Epithelial cell of proximal tubule (primary cell): ENCODE results near the gene ASCC1. TPM values are rescaled to one million over a fixed set of nuclear protein-coding genes. Genes with fewer than 3 reads are reported as not detected.

Experiments
- DNase-seq: peaks from one replicate; pipeline ENCODE4 v3.0.0-alpha.2; 2011; ENCODE audit warnings: low read depth
- H3K4me3 ChIP-seq: 2 replicates; pipeline ENCODE4 v1.5.1; 2011; ENCODE audit warnings: low read depth, mild to moderate bottlenecking, low read length
- CTCF ChIP-seq: conservative IDR thresholded peaks from 2 replicates; pipeline ENCODE4 v1.5.1; 2012; ENCODE audit warnings: low read depth, mild to moderate bottlenecking, low read length
- total RNA-seq: library from RNA; depleted of rRNA; stranded (reverse); fragments of >200 nt; gene quantifications from 2 replicates; pipeline ENCODE4 v1.2.3, GENCODE V29; 2015

The ASCC1 gene
- total RNA-seq, 1 donor from 2014 or later, result 21.4 TPM

GRCh38 chr10:72058989-72059842, 156.9 kb downstream of the ASCC1 start:
- H3K4me3 ChIP-seq, result no peak overlapping the region
- DNase-seq, result no peak
- no peak for TF ChIP-seq CTCF

GRCh38 chr10:72058347-72058898, 157.7 kb downstream of the ASCC1 start:
- no peak for DNase-seq
- no peak for TF ChIP-seq CTCF

GRCh38 chr10:72056932-72057751, 158.9 kb downstream of the ASCC1 start:
- no peak for DNase-seq
- TF ChIP-seq CTCF, result no peak
- H3K4me3 ChIP-seq, result no peak overlapping the region

More at GRCh38 chr10:72058347-72058898, 157.7 kb downstream of the ASCC1 start:
- H3K4me3 ChIP-seq, result no peak overlapping the region

- TF ChIP-seq CTCF, result no peak
- H3K4me3 ChIP-seq, result no peak overlapping the region
- no peak for DNase-seq
These were observed 160.0 kb downstream of the ASCC1 start for GRCh38 chr10:72056113-72056512.

GRCh38 chr10:72053690-72054089, 162.4 kb downstream of the ASCC1 start:
- H3K4me3 ChIP-seq, result no peak overlapping the region
- DNase-seq, result no peak
- TF ChIP-seq CTCF, result no peak

GRCh38 chr10:72050873-72051272, 165.2 kb downstream of the ASCC1 start:
- no peak for TF ChIP-seq CTCF
- DNase-seq, result no peak

More at GRCh38 chr10:72050873-72051272, 165.2 kb downstream of the ASCC1 start:
- no peak overlapping the region for H3K4me3 ChIP-seq
